NCI-H526 treated with DMSO at 0.1 percent for 48 hours (cell line): ENCODE data around the gene CAMKMT.
"Not testable (repeated sequence)": the region's sequence is repeated elsewhere in the genome, so short reads cannot be mapped to it uniquely, and the experiment has no call there.

Experiments used
- DNase-seq: peaks from one replicate; lab custom pipeline; 2025; lab: John Stamatoyannopoulos, UW

The CAMKMT gene

GRCh38 chr2:44550561-44550960 lies 188.8 kb downstream of the CAMKMT start:
- DNase-seq: no peak

GRCh38 chr2:44551497-44551896 lies 189.8 kb downstream of the CAMKMT start:
- DNase-seq: no peak

- DNase-seq: no peak
These were observed 191.7 kb downstream of the CAMKMT start for GRCh38 chr2:44553456-44553855.

GRCh38 chr2:44555700-44556099 lies 194.0 kb downstream of the CAMKMT start:
- DNase-seq: no peak

- no peak for DNase-seq
These were observed 197.4 kb downstream of the CAMKMT start for GRCh38 chr2:44559108-44559507.

- DNase-seq: no peak
These were observed 198.6 kb downstream of the CAMKMT start for GRCh38 chr2:44560352-44560751.

GRCh38 chr2:44560941-44561340 lies 199.2 kb downstream of the CAMKMT start:
- DNase-seq: no peak

GRCh38 chr2:44562737-44563136 lies 201.0 kb downstream of the CAMKMT start:
- DNase-seq: no peak

GRCh38 chr2:44564752-44565151 lies 203.0 kb downstream of the CAMKMT start:
- DNase-seq: no peak

- no peak for DNase-seq
These were observed 204.3 kb downstream of the CAMKMT start for GRCh38 chr2:44566059-44566458.

- no peak for DNase-seq
These were observed 207.7 kb downstream of the CAMKMT start for GRCh38 chr2:44569491-44569890.

GRCh38 chr2:44570271-44570670 lies 208.5 kb downstream of the CAMKMT start:
- DNase-seq: no peak

GRCh38 chr2:44570777-44571176 lies 209.0 kb downstream of the CAMKMT start:
- no peak for DNase-seq

GRCh38 chr2:44572196-44572900 lies 210.6 kb downstream of the CAMKMT start:
- no peak for DNase-seq

- no peak for DNase-seq
These were observed 212.2 kb downstream of the CAMKMT start for GRCh38 chr2:44573996-44574395.

GRCh38 chr2:44578471-44579093 lies 216.8 kb downstream of the CAMKMT start:
- DNase-seq: no peak

GRCh38 chr2:44579115-44579836 lies 217.5 kb downstream of the CAMKMT start:
- DNase-seq: no peak

- DNase-seq: no peak
These were observed 218.1 kb downstream of the CAMKMT start for GRCh38 chr2:44579837-44580230.

GRCh38 chr2:44580875-44581515 lies 219.2 kb downstream of the CAMKMT start:
- DNase-seq: no peak

GRCh38 chr2:44582363-44583008 lies 220.7 kb downstream of the CAMKMT start:
- DNase-seq: no peak

GRCh38 chr2:44595615-44596014 lies 233.9 kb downstream of the CAMKMT start:
- DNase-seq: not testable (repeated sequence)
